Gastroesophageal sphincter (tissue), 4 donors: Measurements from ENCODE around the gene NPPB. TPM values are rescaled to one million over a fixed set of nuclear protein-coding genes. Genes with fewer than 3 reads are reported as not detected.

Experiments
- ATAC-seq: fragments of 150-250 bp; one replicate; pipeline ENCODE4 v1.9.1; 2016; ENCODE audit warnings: mild to moderate bottlenecking, moderate library complexity
- H3K27ac ChIP-seq, 4 donors: fragments of 200-600 bp; sonication (generic) in 3 of 4; 1 replicate in 3 of 4; 2 replicates in 1 of 4; pipeline ENCODE4 v1.5.1; 2016 to 2019
- H3K27me3 ChIP-seq: fragments of 200-600 bp; sonication (generic); one replicate; pipeline ENCODE4 v1.5.1; 2019
- H3K36me3 ChIP-seq, 2 donors: fragments of 200-600 bp; sonication (generic); one replicate each; pipeline ENCODE4 v1.5.1; 2019; ENCODE audit warnings: control low read depth in 1 of 2
- H3K4me1 ChIP-seq, 3 donors: fragments of 200-600 bp; sonication (generic); 1 replicate in 2 of 3; 2 replicates in 1 of 3; pipeline ENCODE4 v1.5.1; 2016 to 2019; ENCODE audit warnings: control low read depth in 2 of 3
- H3K4me3 ChIP-seq, 2 donors: fragments of 200-600 bp; sonication (generic); one replicate each; pipeline ENCODE4 v1.5.1; 2019; ENCODE audit warnings: mild to moderate bottlenecking in 1 of 2, moderate library complexity in 1 of 2
- H3K9me3 ChIP-seq, 3 donors: fragments of 200-600 bp; sonication (generic); one replicate each; pipeline ENCODE4 v1.5.1; 2017 to 2019; ENCODE audit warnings: control low read depth in 2 of 3
- CTCF ChIP-seq, 4 experiments: fragments of 200-600 bp in 2 of 4; fragments of 450-650 bp in 2 of 4; sonication (generic) in 1 of 4; IDR thresholded peaks; one replicate each; pipeline ENCODE4 v1.5.1; 2017 to 2019; ENCODE audit warnings: antibody characterized with exemption in 4 of 4, mild to moderate bottlenecking in 2 of 4, moderate library complexity in 2 of 4
- EP300 ChIP-seq: sonication (generic); formaldehyde crosslinking; IDR thresholded peaks from one replicate; pipeline ENCODE4 v1.6.1; 2017; ENCODE audit warnings: antibody characterized with exemption, mild to moderate bottlenecking
- POLR2A ChIP-seq, 2 donors: fragments of 450-650 bp; IDR thresholded peaks; one replicate each; pipeline ENCODE4 v1.6.1; 2017; ENCODE audit warnings: antibody characterized with exemption in 2 of 2, mild to moderate bottlenecking in 2 of 2, moderate library complexity in 1 of 2
- POLR2AphosphoS5 ChIP-seq: sonication (generic); formaldehyde crosslinking; IDR thresholded peaks from one replicate; pipeline ENCODE4 v1.6.1; 2017; ENCODE audit warnings: antibody characterized with exemption
- WGBS, 2 donors: methylation state at CpG; one replicate each; pipeline ENCODE4 v1.1.5; 2018; ENCODE audit warnings: low coverage in 1 of 2; 5-methylcytosine and 5-hydroxymethylcytosine counted together
- total RNA-seq, 4 donors: library from RNA; depleted of rRNA; stranded (reverse); fragments of >200 nt; gene quantifications; one replicate each; pipeline ENCODE4 v1.1.0, GENCODE V29; 2016

Gene NPPB
- total RNA-seq, 4 donors from 2014 or later, result not detected

GRCh38 chr1:11855430-11855829 is 3.3 kb downstream of the NPPB start:
- TF ChIP-seq POLR2A (IDR thresholded peaks at IDR 0.05) (no peak), CTCF (IDR thresholded peaks at IDR 0.05) (no peak), POLR2AphosphoS5 (no peak), EP300 (no peak)
- peaks cover 72% of the 10 kb centered on the region for H3K27me3 ChIP-seq

GRCh38 chr1:11854519-11854918 is 4.2 kb downstream of the NPPB start:
- ATAC-seq, result no peak
- no peak overlapping the region for H3K27ac ChIP-seq
- H3K4me1 ChIP-seq, result peaks cover 0 to 7% (median 0%) of the 10 kb centered on the region in 3 donors
- H3K9me3 ChIP-seq, result no peaks in the 10 kb centered on the region
- H3K4me3 ChIP-seq, result no peak overlapping the region
- peaks cover 63% of the 10 kb centered on the region for H3K27me3 ChIP-seq
- H3K36me3 ChIP-seq, result no peaks in the 10 kb centered on the region
- 30 to 47% methylated on average over 3 to 6 of the region's 8 CpGs for WGBS, 2 donors
- TF ChIP-seq POLR2AphosphoS5 (no peak), CTCF (IDR thresholded peaks at IDR 0.05) (no peak), POLR2A (IDR thresholded peaks at IDR 0.05) (no peak)

More at GRCh38 chr1:11855430-11855829, 3.3 kb downstream of the NPPB start:
- Histone ChIP-seq H3K36me3 (no peaks in the 10 kb centered on the region), H3K4me1 (peaks cover 0 to 7% (median 0%) of the 10 kb centered on the region in 3 donors), H3K27ac (no peak overlapping the region), H3K9me3 (no peaks in the 10 kb centered on the region), H3K4me3 (no peak overlapping the region)
- ATAC-seq, result no peak
- 57 to 58% methylated on average over 1 to 8 of the region's 8 CpGs for WGBS, 2 donors

GRCh38 chr1:11851180-11851579 is 7.6 kb downstream of the NPPB start:
- TF ChIP-seq POLR2AphosphoS5, result no peak
- no peak for TF ChIP-seq CTCF (IDR thresholded peaks at IDR 0.05)
- TF ChIP-seq POLR2A (IDR thresholded peaks at IDR 0.05), result no peak
- no peak for TF ChIP-seq EP300
- H3K9me3 ChIP-seq, result no peaks in the 10 kb centered on the region
- no peaks in the 10 kb centered on the region for H3K4me1 ChIP-seq
- H3K4me3 ChIP-seq, result no peak overlapping the region
- ATAC-seq, result no peak
- peaks cover 0 to 17% of the 10 kb centered on the region in 2 donors for H3K36me3 ChIP-seq
- peaks cover 30% of the 10 kb centered on the region for H3K27me3 ChIP-seq
- H3K27ac ChIP-seq, result no peak overlapping the region
- 64% methylated on average over 6 of the region's 7 CpGs; no CpG with 5 or more reads in 1 of the 2 donors for WGBS, 2 donors

GRCh38 chr1:11850156-11850555 is 8.6 kb downstream of the NPPB start:
- Histone ChIP-seq H3K36me3 (peaks cover 0 to 25% of the 10 kb centered on the region in 2 donors), H3K9me3 (no peaks in the 10 kb centered on the region), H3K27ac (no peak overlapping the region), H3K4me3 (no peak overlapping the region), H3K27me3 (peaks cover 20% of the 10 kb centered on the region), H3K4me1 (no peaks in the 10 kb centered on the region)
- WGBS, 2 donors, result 45 to 57% methylated on average over 3 to 6 of the region's 11 CpGs
- no peak for ATAC-seq
- no peak for TF ChIP-seq POLR2AphosphoS5
- no peak for TF ChIP-seq CTCF (IDR thresholded peaks at IDR 0.05)
- no peak for TF ChIP-seq POLR2A (IDR thresholded peaks at IDR 0.05)
- no peak for TF ChIP-seq EP300

- Histone ChIP-seq H3K4me1 (no peaks in the 10 kb centered on the region), H3K9me3 (no peaks in the 10 kb centered on the region), H3K36me3 (peaks cover 0 to 43% of the 10 kb centered on the region in 2 donors), H3K27ac (no peak overlapping the region), H3K27me3 (peaks cover 9% of the 10 kb centered on the region), H3K4me3 (no peak overlapping the region)
- ATAC-seq, result no peak
- TF ChIP-seq CTCF (IDR thresholded peaks at IDR 0.05), result no peak
- 38 to 70% methylated on average over 2 to 7 of the region's 9 CpGs for WGBS, 2 donors
Measured at GRCh38 chr1:11848373-11848700, 10.4 kb downstream of the NPPB start.
